Measurements from ENCODE around the gene BHLHE40.

BHLHE40 gene

GRCh38 chr3:4979428-4980228 is at the start of gene BHLHE40:
TSS of gene BHLHE40 (plus strand) at chr3:4979437. CDS start at chr3:4979719, 282 bp downstream.
- Histone ChIP-seq H3K36me3 (ENCODE audit: control insufficient read depth in 2 of 2, insufficient read depth in 1 of 2, low read length in 2 of 2) (peaks cover 8 to 36% of the 10 kb centered on the region in 2 experiments; a peak in 2 of 3 replicates), H3K4me1 (ENCODE audit: control insufficient read depth, insufficient read depth, low read length) (peaks cover 16% of the 10 kb centered on the region), H3K4me3 (ENCODE audit: low read depth, low read length) (peak within 1 kb of the TSS; percentile 83), H3K9me3 (ENCODE audit: control insufficient read depth, insufficient read depth, low read depth, low read length) (no peaks in the 10 kb centered on the region), H3K27ac (ENCODE audit: extremely low read depth, low read depth, low read length) (peak within 1 kb of the TSS; percentile 99)
- ChIA-PET CTCF (interaction anchor here (0.7 to 12.6 kb wide), 20 partner anchors 9 to 322 kb away, joined by 3 to 94 read pairs (median 5); no protein-coding TSS in a partner anchor), POLR2A (interaction anchor here (0.6 to 11.7 kb wide), 36 partner anchors 7 to 294 kb away, joined by 3 to 332 read pairs (median 5); no protein-coding TSS in a partner anchor)
- TF ChIP-seq WT1 (tag by site-specific recombination; IDR thresholded peaks at IDR 0.05) (no peak), ZNF10 (tag by site-specific recombination; IDR thresholded peaks at IDR 0.05) (no peak), BCL6B (tag by site-specific recombination; IDR thresholded peaks at IDR 0.05) (no peak), ZNF23 (tag by site-specific recombination; IDR thresholded peaks at IDR 0.05; ENCODE audit: borderline replicate concordance) (no peak), ZNF518A (tag by site-specific recombination; conservative IDR thresholded peaks at IDR 0.05; ENCODE audit: low read depth) (no peak), ZNF701 (tag by site-specific recombination; IDR thresholded peaks at IDR 0.05) (no peak), ZNF16 (tag by site-specific recombination; IDR thresholded peaks at IDR 0.05; ENCODE audit: low read depth) (no peak), ZNF112 (tag by site-specific recombination; IDR thresholded peaks at IDR 0.05) (no peak), ZFHX2 (tag by site-specific recombination; conservative IDR thresholded peaks at IDR 0.05) (no peak), ZNF677 (tag by site-specific recombination; IDR thresholded peaks at IDR 0.05) (no peak), MZF1 (tag by site-specific recombination; IDR thresholded peaks at IDR 0.05; ENCODE audit: borderline replicate concordance) (0 out of 2 replicates have a peak, but pooled peaks have one; percentile 19), GFI1B (tag by site-specific recombination; IDR thresholded peaks at IDR 0.05) (no peak), SALL2 (tag by site-specific recombination; IDR thresholded peaks at IDR 0.05; ENCODE audit: borderline replicate concordance) (no peak), ZNF664 (tag by site-specific recombination; IDR thresholded peaks at IDR 0.05) (no peak), ZNF174 (tag by site-specific recombination; IDR thresholded peaks at IDR 0.05) (no peak), ZNF18 (tag by site-specific recombination; IDR thresholded peaks at IDR 0.05) (peak; percentile 15; the same call in 1 of the 2 replicates), ZNF280D (tag by site-specific recombination; IDR thresholded peaks at IDR 0.05) (no peak), ZNF658 (tag by site-specific recombination; IDR thresholded peaks at IDR 0.05) (no peak), ZNF416 (tag by site-specific recombination; IDR thresholded peaks at IDR 0.05) (no peak), SCRT2 (tag by site-specific recombination; IDR thresholded peaks at IDR 0.05) (no peak), SETDB1 (IDR thresholded peaks at IDR 0.05; ENCODE audit: insufficient read length, low read length) (no peak), ZSCAN16 (tag by site-specific recombination; IDR thresholded peaks at IDR 0.05) (no peak), ZBTB11 (tag by site-specific recombination; conservative IDR thresholded peaks at IDR 0.05; ENCODE audit: low read depth) (no peak)

Measured in HEK293 (cell line).